Endothelial cell (in vitro differentiated cells): Measurements from ENCODE around the gene DEFB124. TPM values are rescaled to one million over a fixed set of nuclear protein-coding genes. Genes with fewer than 3 reads are reported as not detected.

ENCODE experiments used
- DNase-seq: peaks from one replicate; pipeline ENCODE4 v3.0.0; 2021; ENCODE audit warnings: low spot score
- H3K27ac Mint-ChIP-seq: one replicate; pipeline ENCODE4 v1.8.0; 2021; ENCODE audit warnings: mixed read lengths, inconsistent platforms; ENCODE audit not compliant: unreplicated experiment
- H3K27me3 Mint-ChIP-seq: one replicate; pipeline ENCODE4 v1.8.0; 2021; ENCODE audit warnings: mild to moderate bottlenecking, moderate library complexity, mixed read lengths, inconsistent platforms; ENCODE audit not compliant: unreplicated experiment
- H3K36me3 Mint-ChIP-seq: one replicate; pipeline ENCODE4 v1.8.0; 2021; ENCODE audit warnings: mild to moderate bottlenecking, low read depth, mixed read lengths, inconsistent platforms; ENCODE audit not compliant: unreplicated experiment
- H3K4me1 Mint-ChIP-seq: one replicate; pipeline ENCODE4 v1.8.0; 2021; ENCODE audit warnings: mild to moderate bottlenecking, mixed read lengths, inconsistent platforms; ENCODE audit not compliant: unreplicated experiment
- H3K4me3 Mint-ChIP-seq: one replicate; pipeline ENCODE4 v1.8.0; 2021; ENCODE audit warnings: mild to moderate bottlenecking, mixed read lengths, inconsistent platforms; ENCODE audit not compliant: unreplicated experiment
- H3K9me3 Mint-ChIP-seq: one replicate; pipeline ENCODE4 v1.8.0; 2021; ENCODE audit warnings: mixed read lengths, inconsistent platforms; ENCODE audit not compliant: unreplicated experiment
- total RNA-seq: library from RNA; stranded (reverse); fragmentation: NEBNext Ultra II Directional; extraction: Animal tissue kit (Norgen Biotek cat#: 25700); gene quantifications from one replicate; pipeline ENCODE4 v1.2.1, GENCODE V29; 2021; ENCODE audit not compliant: unreplicated experiment
- TF ChIP-seq, protein P1 (sequence below): fragments of 200-600 bp; sonication (generic); IDR thresholded peaks from one replicate; pipeline ENCODE4 v1.5.0; 2021; ENCODE audit warnings: antibody characterized with exemption; ENCODE audit not compliant: unreplicated experiment

DEFB124 gene
- total RNA-seq, 1 donor from 2014 or later = not detected

DNA sequence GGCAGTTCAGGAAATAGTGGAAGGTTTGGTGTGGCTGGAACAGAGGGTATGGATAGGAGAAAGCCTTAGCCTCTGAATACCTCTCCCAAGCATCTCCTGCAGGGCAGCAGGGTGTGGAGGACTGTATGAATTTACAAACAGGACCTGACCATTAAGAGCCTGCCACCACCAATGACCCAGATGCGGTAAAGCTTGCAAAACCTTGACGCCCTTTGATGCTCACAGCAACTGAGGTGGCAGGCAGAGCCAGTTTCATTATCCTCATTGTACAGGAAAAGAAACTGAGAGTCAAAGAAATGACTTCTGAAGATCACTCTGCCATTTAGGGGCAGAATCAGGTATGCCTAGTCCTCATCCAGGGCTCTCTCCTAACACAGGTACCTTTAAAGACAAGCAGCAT, 41.7 kb upstream of the DEFB124 start:
- no peaks in the 10 kb centered on the region for H3K9me3 Mint-ChIP-seq
- peaks cover 10% of the 10 kb centered on the region for H3K4me1 Mint-ChIP-seq
- TF ChIP-seq, protein P1, sequence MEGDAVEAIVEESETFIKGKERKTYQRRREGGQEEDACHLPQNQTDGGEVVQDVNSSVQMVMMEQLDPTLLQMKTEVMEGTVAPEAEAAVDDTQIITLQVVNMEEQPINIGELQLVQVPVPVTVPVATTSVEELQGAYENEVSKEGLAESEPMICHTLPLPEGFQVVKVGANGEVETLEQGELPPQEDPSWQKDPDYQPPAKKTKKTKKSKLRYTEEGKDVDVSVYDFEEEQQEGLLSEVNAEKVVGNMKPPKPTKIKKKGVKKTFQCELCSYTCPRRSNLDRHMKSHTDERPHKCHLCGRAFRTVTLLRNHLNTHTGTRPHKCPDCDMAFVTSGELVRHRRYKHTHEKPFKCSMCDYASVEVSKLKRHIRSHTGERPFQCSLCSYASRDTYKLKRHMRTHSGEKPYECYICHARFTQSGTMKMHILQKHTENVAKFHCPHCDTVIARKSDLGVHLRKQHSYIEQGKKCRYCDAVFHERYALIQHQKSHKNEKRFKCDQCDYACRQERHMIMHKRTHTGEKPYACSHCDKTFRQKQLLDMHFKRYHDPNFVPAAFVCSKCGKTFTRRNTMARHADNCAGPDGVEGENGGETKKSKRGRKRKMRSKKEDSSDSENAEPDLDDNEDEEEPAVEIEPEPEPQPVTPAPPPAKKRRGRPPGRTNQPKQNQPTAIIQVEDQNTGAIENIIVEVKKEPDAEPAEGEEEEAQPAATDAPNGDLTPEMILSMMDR = no peak
- peaks cover 6% of the 10 kb centered on the region for H3K27me3 Mint-ChIP-seq
- no peak for DNase-seq
- H3K4me3 Mint-ChIP-seq = no peak overlapping the region
- no peaks in the 10 kb centered on the region for H3K36me3 Mint-ChIP-seq
- no peak overlapping the region for H3K27ac Mint-ChIP-seq

DNA sequence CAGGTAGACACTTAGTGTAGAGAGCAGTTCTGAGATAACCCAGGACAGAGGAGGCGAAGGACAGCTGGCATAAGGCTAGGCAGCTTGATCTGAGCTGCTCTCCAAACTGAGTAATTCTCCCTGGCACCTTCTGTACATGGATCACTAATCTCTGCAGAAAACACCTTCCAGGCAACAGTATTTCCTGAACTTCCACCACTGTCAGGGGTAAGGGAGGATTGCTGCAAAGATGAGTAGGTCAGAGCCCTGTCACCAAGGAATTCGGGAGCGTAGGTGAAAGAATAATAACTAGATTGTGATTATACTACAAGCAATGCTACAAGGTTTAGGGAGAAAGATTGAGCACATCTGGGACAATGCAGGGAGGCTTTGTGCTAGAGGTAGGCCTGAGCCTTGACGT, 41.2 kb upstream of the DEFB124 start:
- DNase-seq = no peak
- Mint-ChIP-seq H3K36me3 (no peaks in the 10 kb centered on the region), H3K27ac (no peak overlapping the region), H3K4me3 (no peak overlapping the region), H3K9me3 (no peaks in the 10 kb centered on the region), H3K4me1 (peaks cover 9% of the 10 kb centered on the region), H3K27me3 (peaks cover 6% of the 10 kb centered on the region)
- TF ChIP-seq, protein P1 = no peak

DNA sequence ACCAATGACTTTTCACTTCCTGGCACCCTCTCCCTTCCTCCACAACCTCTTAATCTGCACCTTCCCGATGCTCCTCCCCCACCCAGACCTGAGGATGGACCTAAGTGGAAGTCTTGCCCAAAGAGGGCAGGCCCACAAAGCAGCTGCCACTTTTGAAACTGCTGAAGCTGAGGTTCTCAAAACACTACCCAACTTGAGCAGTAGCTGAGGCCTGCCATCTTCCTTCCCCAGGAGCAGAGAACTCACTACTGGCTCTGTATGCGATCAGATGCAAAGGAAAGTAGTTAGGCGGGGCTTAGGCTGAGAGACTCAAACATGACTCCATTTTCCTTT, 40.8 kb upstream of the DEFB124 start:
- no peaks in the 10 kb centered on the region for H3K36me3 Mint-ChIP-seq

DNA sequence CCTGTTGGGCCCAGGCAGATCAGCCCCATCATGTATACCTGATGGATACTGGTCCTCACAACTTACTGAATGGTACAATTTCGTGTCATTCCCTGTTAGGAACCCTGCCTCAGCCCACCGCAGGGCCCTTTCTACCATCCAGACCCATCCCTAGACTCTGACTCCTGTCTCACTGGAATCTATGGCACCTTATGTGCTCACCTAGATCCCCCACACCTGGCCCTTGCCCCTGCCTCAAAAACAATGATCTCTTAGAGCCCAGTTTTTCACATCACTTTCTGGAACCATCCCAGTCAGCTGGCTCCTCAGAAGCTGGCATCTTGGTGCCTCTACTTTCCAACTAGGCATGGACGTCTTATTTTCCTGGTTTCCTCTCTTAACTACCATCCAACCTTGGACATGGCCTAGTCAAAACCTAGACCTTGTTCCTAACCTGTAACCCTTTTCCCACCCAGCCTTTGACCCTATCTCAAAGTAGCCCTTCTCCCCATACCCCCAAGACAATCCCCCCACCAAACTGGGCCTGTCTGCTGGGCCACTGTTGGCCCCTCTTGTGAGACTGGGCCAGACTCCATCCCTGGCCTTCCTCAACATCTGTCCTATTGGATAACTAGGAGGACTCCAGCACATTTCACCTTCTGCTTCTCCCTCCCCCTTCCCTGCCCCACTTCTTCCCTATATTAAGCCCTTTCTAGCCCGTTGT, 40.3 kb upstream of the DEFB124 start:
- TF ChIP-seq, protein P1 = no peak
- Mint-ChIP-seq H3K27me3 (peaks cover 2% of the 10 kb centered on the region), H3K4me3 (no peak overlapping the region), H3K4me1 (no peaks in the 10 kb centered on the region), H3K9me3 (no peaks in the 10 kb centered on the region), H3K36me3 (no peaks in the 10 kb centered on the region), H3K27ac (no peak overlapping the region)
- DNase-seq = no peak

More for the DNA sequence above, 40.8 kb upstream of the DEFB124 start:
- H3K4me3 Mint-ChIP-seq = no peak overlapping the region
- peaks cover 4% of the 10 kb centered on the region for H3K4me1 Mint-ChIP-seq
- no peak for DNase-seq
- H3K27ac Mint-ChIP-seq = no peak overlapping the region
- H3K27me3 Mint-ChIP-seq = peaks cover 6% of the 10 kb centered on the region
- TF ChIP-seq, protein P1 = no peak
- no peaks in the 10 kb centered on the region for H3K9me3 Mint-ChIP-seq

DNA sequence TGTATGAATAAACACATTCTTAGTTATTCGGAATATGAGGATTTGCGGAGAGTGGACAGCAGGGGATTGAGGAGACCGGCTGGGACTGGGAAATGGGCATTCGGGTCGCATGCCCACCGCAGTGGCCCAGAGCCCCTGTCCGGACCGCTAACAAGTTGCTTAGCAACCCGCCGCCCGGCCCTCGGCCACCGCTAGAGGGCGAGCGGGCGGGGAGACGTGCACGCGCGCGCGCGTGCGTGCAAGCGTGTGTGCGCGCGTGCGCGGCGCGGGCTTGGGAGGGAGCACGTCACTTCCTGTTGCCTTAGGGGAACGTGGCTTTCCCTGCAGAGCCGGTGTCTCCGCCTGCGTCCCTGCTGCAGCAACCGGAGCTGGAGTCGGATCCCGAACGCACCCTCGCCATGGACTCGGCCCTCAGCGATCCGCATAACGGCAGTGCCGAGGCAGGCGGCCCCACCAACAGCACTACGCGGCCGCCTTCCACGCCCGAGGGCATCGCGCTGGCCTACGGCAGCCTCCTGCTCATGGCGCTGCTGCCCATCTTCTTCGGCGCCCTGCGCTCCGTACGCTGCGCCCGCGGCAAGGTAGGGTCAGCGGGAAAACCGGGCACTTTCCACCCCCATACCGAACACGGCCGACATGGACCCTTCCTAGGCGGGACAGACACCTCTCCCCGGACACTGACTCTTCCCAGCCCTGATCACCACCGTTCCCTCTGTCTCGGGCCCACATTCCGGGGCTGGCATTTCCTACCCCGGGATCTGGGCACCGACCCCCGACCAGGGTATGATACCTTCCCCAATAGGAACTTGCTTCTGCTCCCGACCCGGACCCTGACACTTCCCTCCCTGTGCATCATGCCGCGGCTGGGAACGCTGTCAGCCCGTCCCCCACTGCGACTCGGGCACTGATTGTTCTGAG, 39.5 kb upstream of the DEFB124 start, which contains the start of gene HM13:
TSS of gene HM13 (plus strand) at position 289 of the 918 bp plus-strand sequence. CDS start at position 399, 110 bp downstream.
- peak within 1 kb of the TSS; percentile 65 for H3K27ac Mint-ChIP-seq

More for the DNA sequence above, 39.5 kb upstream of the DEFB124 start, which contains the start of gene HM13:
- no peaks in the 10 kb centered on the region for H3K4me1 Mint-ChIP-seq
- H3K9me3 Mint-ChIP-seq = no peaks in the 10 kb centered on the region
- H3K36me3 Mint-ChIP-seq = no peaks in the 10 kb centered on the region
- TF ChIP-seq, protein P1 = peak; percentile 96
- peak; percentile 97 for DNase-seq
- H3K27me3 Mint-ChIP-seq = peaks cover 4% of the 10 kb centered on the region
- peak within 1 kb of the TSS; percentile 81 for H3K4me3 Mint-ChIP-seq
